Endodermal cell (in vitro differentiated cells): ENCODE results near the gene HOXC11. TPM values are rescaled to one million over a fixed set of nuclear protein-coding genes. Genes with fewer than 3 reads are reported as not detected.

Experiments used
- DNase-seq: peaks from one replicate; pipeline ENCODE4 v3.0.0-alpha.2; 2017
- H3K27ac ChIP-seq: 2 replicates; pipeline ENCODE4 v1.5.1; 2013; ENCODE audit warnings: mild to moderate bottlenecking, low read depth, low read length, moderate library complexity
- H3K27me3 ChIP-seq: 2 replicates; pipeline ENCODE4 v1.6.1; 2013; ENCODE audit warnings: mild to moderate bottlenecking, low read length, moderate library complexity; ENCODE audit not compliant: insufficient read depth, control insufficient read depth, poor library complexity, severe bottlenecking
- H3K36me3 ChIP-seq: 2 replicates; pipeline ENCODE4 v1.7.0; 2013; ENCODE audit warnings: mild to moderate bottlenecking, low read length, moderate library complexity; ENCODE audit not compliant: control insufficient read depth, insufficient read depth
- H3K4me1 ChIP-seq: one replicate; pipeline ENCODE4 v1.7.0; 2013; ENCODE audit warnings: low read length; ENCODE audit not compliant: control insufficient read depth, insufficient read depth
- H3K4me3 ChIP-seq: 2 replicates; pipeline ENCODE4 v1.5.1; 2013; ENCODE audit warnings: mild to moderate bottlenecking, low read length, moderate library complexity
- H3K9ac ChIP-seq: 2 replicates; pipeline ENCODE4 v1.6.1; 2013; ENCODE audit warnings: mild to moderate bottlenecking, low read length, moderate library complexity; ENCODE audit not compliant: poor library complexity, severe bottlenecking; ENCODE audit errors: extremely low read depth
- H3K9me3 ChIP-seq: 2 replicates; pipeline ENCODE4 v1.6.1; 2013; ENCODE audit warnings: mild to moderate bottlenecking, low read length, moderate library complexity; ENCODE audit not compliant: control insufficient read depth
- H3K27ac Mint-ChIP-seq: 2 replicates; pipeline ENCODE4 v1.8.0; 2020; ENCODE audit warnings: mixed read lengths
- H3K27me3 Mint-ChIP-seq: 2 replicates; pipeline ENCODE4 v1.8.0; 2021; ENCODE audit warnings: mild to moderate bottlenecking, mixed read lengths; ENCODE audit not compliant: insufficient read depth
- H3K36me3 Mint-ChIP-seq: 2 replicates; pipeline ENCODE4 v1.8.0; 2020; ENCODE audit warnings: low read depth, mixed read lengths
- H3K4me1 Mint-ChIP-seq: 2 replicates; pipeline ENCODE4 v1.8.0; 2020; ENCODE audit warnings: mixed read lengths
- H3K4me3 Mint-ChIP-seq: 2 replicates; pipeline ENCODE4 v1.8.0; 2020; ENCODE audit warnings: mild to moderate bottlenecking, moderate library complexity, mixed read lengths
- H3K9me3 Mint-ChIP-seq: 2 replicates; pipeline ENCODE4 v1.8.0; 2020; ENCODE audit warnings: mild to moderate bottlenecking, mixed read lengths
- CTCF ChIP-seq: fragments of 200-600 bp; sonication (generic); conservative IDR thresholded peaks from 2 replicates; pipeline ENCODE4 v1.5.0; 2021; ENCODE audit warnings: antibody characterized with exemption, mild to moderate bottlenecking
- WGBS, 2 experiments: methylation state at CpG; one replicate each; pipeline versions ENCODE4 v1.1.5 to v1.1.7; 2013; ENCODE audit warnings: missing lambda C conversion rate in 2 of 2, mixed read lengths in 1 of 2; ENCODE audit not compliant: insufficient coverage in 1 of 2, insufficient read length in 1 of 2; 5-methylcytosine and 5-hydroxymethylcytosine counted together
- total RNA-seq, 2 donors: library from RNA; stranded (reverse); fragmentation: NEBNext Ultra II Directional in 1 of 2; extraction: Animal tissue kit (Norgen Biotek cat#: 25700) in 1 of 2; gene quantifications; 2 replicates in 1 of 2; 3 replicates in 1 of 2; pipeline ENCODE4 v1.2.1, GENCODE V29; 2021

Gene HOXC11
- total RNA-seq, 2 donors from 2014 or later, result not detected

GRCh38 chr12:53941750-53942149, 31.2 kb upstream of the HOXC11 start:
- Histone ChIP-seq H3K36me3 (no peaks in the 10 kb centered on the region), H3K4me3 (no peak overlapping the region), H3K4me1 (no peaks in the 10 kb centered on the region), H3K27ac (no peak overlapping the region), H3K27me3 (peaks cover 100% of the 10 kb centered on the region), H3K9me3 (peaks cover 9% of the 10 kb centered on the region), H3K9ac (no peak overlapping the region)
- 45% methylated on average over 5 of the region's 5 CpGs; no CpG with 5 or more reads in 1 of the 2 experiments for WGBS, 2 experiments
- peaks cover 12% of the 10 kb centered on the region for H3K9me3 Mint-ChIP-seq
- no peaks in the 10 kb centered on the region for H3K4me1 Mint-ChIP-seq
- no peak for TF ChIP-seq CTCF
- H3K27me3 Mint-ChIP-seq, result peaks cover 98% of the 10 kb centered on the region
- H3K36me3 Mint-ChIP-seq, result no peaks in the 10 kb centered on the region
- DNase-seq, result peak; percentile 13
- no peak overlapping the region for H3K4me3 Mint-ChIP-seq
- no peak overlapping the region for H3K27ac Mint-ChIP-seq

GRCh38 chr12:53942467-53942997, 30.4 kb upstream of the HOXC11 start:
- H3K4me3 ChIP-seq, result no peak overlapping the region
- H3K9me3 ChIP-seq, result peaks cover 9% of the 10 kb centered on the region
- H3K4me1 Mint-ChIP-seq, result no peaks in the 10 kb centered on the region
- TF ChIP-seq CTCF, result no peak
- no peaks in the 10 kb centered on the region for H3K4me1 ChIP-seq
- no peak overlapping the region for H3K27ac Mint-ChIP-seq
- no peak overlapping the region for H3K27ac ChIP-seq
- 71% methylated on average over 2 of the region's 2 CpGs; no CpG with 5 or more reads in 1 of the 2 experiments for WGBS, 2 experiments
- H3K9me3 Mint-ChIP-seq, result peaks cover 11% of the 10 kb centered on the region
- no peaks in the 10 kb centered on the region for H3K36me3 Mint-ChIP-seq
- H3K27me3 ChIP-seq, result peaks cover 100% of the 10 kb centered on the region
- no peaks in the 10 kb centered on the region for H3K36me3 ChIP-seq
- DNase-seq, result peak; percentile 10
- no peak overlapping the region for H3K9ac ChIP-seq
- no peak overlapping the region for H3K4me3 Mint-ChIP-seq
- H3K27me3 Mint-ChIP-seq, result peaks cover 98% of the 10 kb centered on the region

- Histone ChIP-seq H3K36me3 (no peaks in the 10 kb centered on the region), H3K9ac (no peak overlapping the region), H3K4me1 (no peaks in the 10 kb centered on the region), H3K9me3 (no peaks in the 10 kb centered on the region), H3K27ac (no peak overlapping the region), H3K4me3 (no peak overlapping the region), H3K27me3 (peaks cover 100% of the 10 kb centered on the region)
- TF ChIP-seq CTCF, result no peak
- peak; percentile 24 for DNase-seq
- H3K36me3 Mint-ChIP-seq, result no peaks in the 10 kb centered on the region
- 43 to 56% methylated on average over 3 to 4 of the region's 4 CpGs for WGBS, 2 experiments
- peaks cover 99% of the 10 kb centered on the region for H3K27me3 Mint-ChIP-seq
- H3K27ac Mint-ChIP-seq, result no peak overlapping the region
- no peaks in the 10 kb centered on the region for H3K4me1 Mint-ChIP-seq
- H3K9me3 Mint-ChIP-seq, result peaks cover 3% of the 10 kb centered on the region
- no peak overlapping the region for H3K4me3 Mint-ChIP-seq
Observed at GRCh38 chr12:53944209-53944608, 28.7 kb upstream of the HOXC11 start.
